Measurements from ENCODE around the gene KCNC3. TPM values are rescaled to one million over a fixed set of nuclear protein-coding genes. Genes with fewer than 3 reads are reported as not detected.

Gene KCNC3
- total and polyA plus RNA-seq, 10 of the 15 experiments (the other 5 are each of a cell fraction or from before 2014, with no cell fraction given), result 0.08 to 3.8 (median 0.44) TPM; not detected in 2

DNA sequence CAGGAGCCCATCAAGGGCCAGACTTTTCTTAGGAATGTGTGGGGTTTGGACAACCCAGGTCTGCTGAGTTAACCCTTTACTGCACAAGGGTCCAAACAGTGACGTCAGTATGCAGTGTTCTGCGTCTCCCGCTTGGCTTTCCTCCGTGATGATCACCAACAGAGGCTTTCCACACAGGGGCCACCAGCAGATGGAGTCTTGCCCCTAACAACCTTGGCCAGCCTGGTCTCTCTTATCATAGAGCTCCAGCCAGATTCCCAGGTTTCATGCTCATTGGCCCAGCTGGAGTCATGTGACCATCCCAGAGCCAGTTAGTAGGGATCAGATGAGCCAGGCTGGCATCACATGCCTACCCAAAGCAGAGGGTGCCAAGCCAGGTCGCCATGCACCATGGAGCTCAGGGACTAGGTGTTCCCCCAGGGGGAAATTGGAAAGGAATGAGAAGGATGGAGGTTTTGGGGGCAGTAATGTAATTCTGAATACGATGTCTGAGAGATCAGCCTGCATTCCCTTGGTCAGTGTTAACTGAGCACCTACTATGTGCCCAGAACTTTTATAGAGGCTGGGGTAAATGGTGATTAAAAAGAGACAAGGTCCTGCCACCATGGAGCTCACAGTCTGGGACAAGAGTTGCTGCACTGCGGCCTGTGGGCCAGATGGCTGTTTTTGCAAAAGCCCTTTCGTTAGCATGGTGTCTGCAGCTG, 64.5 kb downstream of the KCNC3 start:
- no peak for ATAC-seq
- intact Hi-C loops (cut with micrococcal nuclease; ENCODE audit: unreplicated experiment), result no loop called here
- no peak overlapping the region for H2AFZ ChIP-seq (ENCODE audit: control insufficient read depth, low read depth, low read length)
- H4K20me1 ChIP-seq (ENCODE audit: control insufficient read depth, insufficient read depth), result no peaks in the 10 kb centered on the region
- H3K79me2 ChIP-seq (ENCODE audit: control insufficient read depth, insufficient read depth, low read length), result no peaks in the 10 kb centered on the region
- no peak overlapping the region for H3K4me3 ChIP-seq
- ChIA-PET CTCF (interaction anchor here (0.7 to 2.1 kb wide), 7 partner anchors 10 to 657 kb away, joined by 3 to 14 read pairs (median 3); partner anchors contain the start of gene KCNC3), SMC1A (ENCODE audit: uncharacterized antibody, unreplicated experiment) (interaction anchor here (0.6 to 1.2 kb wide), 4 partner anchors 10 to 99 kb away, joined by 3 read pairs; no protein-coding TSS in a partner anchor), POLR2A (interaction anchor here (0.6 kb wide), 1 partner anchor 32 kb away, joined by 3 read pairs; no protein-coding TSS in a partner anchor), RAD21 (ENCODE audit: unreplicated experiment) (interaction anchor here (1.1 to 1.5 kb wide), 3 partner anchors 51 to 93 kb away, joined by 3 to 10 read pairs (median 3); partner anchors contain the start of gene KCNC3)
- no peak overlapping the region for H3K27ac ChIP-seq (ENCODE audit: control insufficient read depth, insufficient read depth)
- H3K4me2 ChIP-seq (ENCODE audit: control insufficient read depth, insufficient read depth), result no peak overlapping the region
- no peak overlapping the region for H3K9ac ChIP-seq (ENCODE audit: control insufficient read depth, insufficient read depth, low read length)
- no peaks in the 10 kb centered on the region; the same call in 2 of the 3 replicates for H3K9me3 ChIP-seq (replicated peaks; ENCODE audit: control insufficient read depth, insufficient read depth, low read length)
- no peaks in the 10 kb centered on the region for H3K27me3 ChIP-seq (replicated peaks in 1 of 2; ENCODE audit: control insufficient read depth in 2 of 2, insufficient read depth in 2 of 2, low read length in 1 of 2)
- H3K36me3 ChIP-seq (ENCODE audit: control insufficient read depth in 2 of 2, insufficient read depth in 2 of 2, low read length in 1 of 2), result no peaks in the 10 kb centered on the region
- FAIRE-seq, result no peak
- no peaks in the 10 kb centered on the region for H3K4me1 ChIP-seq (ENCODE audit: control insufficient read depth, insufficient read depth, low read length)
- in situ Hi-C loops (cut with MboI), result no loop called here
- no TSS peak for BruUV-seq (replicated peaks)
- 0 out of 2 replicates have a peak, but pooled peaks have one; percentile 8 for TF ChIP-seq RAD21 (IDR thresholded peaks at IDR 0.05; ENCODE audit: insufficient read depth, low read depth, low read length)
- TF ChIP-seq, protein P1, sequence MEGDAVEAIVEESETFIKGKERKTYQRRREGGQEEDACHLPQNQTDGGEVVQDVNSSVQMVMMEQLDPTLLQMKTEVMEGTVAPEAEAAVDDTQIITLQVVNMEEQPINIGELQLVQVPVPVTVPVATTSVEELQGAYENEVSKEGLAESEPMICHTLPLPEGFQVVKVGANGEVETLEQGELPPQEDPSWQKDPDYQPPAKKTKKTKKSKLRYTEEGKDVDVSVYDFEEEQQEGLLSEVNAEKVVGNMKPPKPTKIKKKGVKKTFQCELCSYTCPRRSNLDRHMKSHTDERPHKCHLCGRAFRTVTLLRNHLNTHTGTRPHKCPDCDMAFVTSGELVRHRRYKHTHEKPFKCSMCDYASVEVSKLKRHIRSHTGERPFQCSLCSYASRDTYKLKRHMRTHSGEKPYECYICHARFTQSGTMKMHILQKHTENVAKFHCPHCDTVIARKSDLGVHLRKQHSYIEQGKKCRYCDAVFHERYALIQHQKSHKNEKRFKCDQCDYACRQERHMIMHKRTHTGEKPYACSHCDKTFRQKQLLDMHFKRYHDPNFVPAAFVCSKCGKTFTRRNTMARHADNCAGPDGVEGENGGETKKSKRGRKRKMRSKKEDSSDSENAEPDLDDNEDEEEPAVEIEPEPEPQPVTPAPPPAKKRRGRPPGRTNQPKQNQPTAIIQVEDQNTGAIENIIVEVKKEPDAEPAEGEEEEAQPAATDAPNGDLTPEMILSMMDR (IDR thresholded peaks at IDR 0.05 in 2 of 3, conservative IDR thresholded peaks at IDR 0.05 in 1 of 3; ENCODE audit: control insufficient read depth in 2 of 3, extremely low read depth in 1 of 3, insufficient read depth in 1 of 3, low read depth in 3 of 3, low read length in 3 of 3), result peak in 1 of 3 experiments; percentile 24; a peak in 2 of 6 replicates
- TF ChIP-seq NFYB (IDR thresholded peaks at IDR 0.05; ENCODE audit: insufficient read depth, low read depth, low read length), result 0 out of 2 replicates have a peak, but pooled peaks have one; percentile 13
- TF ChIP-seq PAX5 (IDR thresholded peaks at IDR 0.05; ENCODE audit: borderline replicate concordance, low read depth, low read length), result no peak
- TF ChIP-seq SMAD5 (IDR thresholded peaks at IDR 0.05; ENCODE audit: low read depth), result no peak
- DNase-seq (ENCODE audit: low read depth, low spot score), result no peak
- 38% methylated on average over 8 of the region's 8 CpGs for WGBS (ENCODE audit: insufficient coverage, insufficient replicate concordance, low lambda C conversion rate, missing lambda C conversion rate)
